WTC11 (cell line): Measurements from ENCODE around the gene FAM20C.

Experiments
- ATF2 ChIP-seq: sonication (generic); formaldehyde crosslinking; IDR thresholded peaks from 2 replicates; pipeline ENCODE4 v1.8.1; 2022; ENCODE audit warnings: low read depth, missing genetic modification reagents, borderline replicate concordance
- ATF6 ChIP-seq: sonication (generic); formaldehyde crosslinking; IDR thresholded peaks from 2 replicates; pipeline ENCODE4 v1.8.1; 2023; ENCODE audit warnings: mild to moderate bottlenecking, missing genetic modification reagents
- CTCF ChIP-seq: fragments of 200-600 bp; IDR thresholded peaks from 2 replicates; pipeline ENCODE4 v1.8.0; 2022; ENCODE audit warnings: antibody characterized with exemption
- STAT6 ChIP-seq: sonication (generic); formaldehyde crosslinking; conservative IDR thresholded peaks from 2 replicates; pipeline ENCODE4 v1.8.1; 2023; ENCODE audit warnings: mild to moderate bottlenecking, low read depth, missing genetic modification reagents, moderate library complexity
- TEAD1 ChIP-seq: sonication (generic); formaldehyde crosslinking; IDR thresholded peaks from 2 replicates; pipeline ENCODE4 v1.8.0; 2022; ENCODE audit warnings: mild to moderate bottlenecking, missing genetic modification reagents
- ZBTB21 ChIP-seq: sonication (generic); formaldehyde crosslinking; IDR thresholded peaks from 2 replicates; pipeline ENCODE4 v1.8.1; 2023; ENCODE audit warnings: mild to moderate bottlenecking, missing genetic modification reagents, borderline replicate concordance

- peak; percentile 62 for TF ChIP-seq CTCF
- TF ChIP-seq TEAD1 (CRISPR knock-in tag) = no peak
- TF ChIP-seq ATF6 = no peak
- no peak for TF ChIP-seq ATF2 (CRISPR knock-in tag)
- no peak for TF ChIP-seq ZBTB21 (CRISPR knock-in tag)
- TF ChIP-seq STAT6 (CRISPR knock-in tag) = no peak
Observed at GRCh38 chr7:266851-267840, 74.8 kb downstream of the FAM20C start.
